Adrenal gland (tissue), 12 donors: Measurements from ENCODE around the gene ARIH2. TPM values are rescaled to one million over a fixed set of nuclear protein-coding genes. Genes with fewer than 3 reads are reported as not detected.

ENCODE experiments used
- DNase-seq, 7 donors: peaks; one replicate each; pipeline ENCODE4 v3.0.0-alpha.2; 2019 to 2020
- H3K27ac ChIP-seq, 5 donors: fragments of 200-600 bp; sonication (generic) in 4 of 5; 1 replicate in 3 of 5; 2 replicates in 2 of 5; pipeline versions ENCODE4 v1.5.1 to v1.8.0; 2016 to 2020; ENCODE audit warnings: mild to moderate bottlenecking in 1 of 5
- H3K27me3 ChIP-seq: fragments of 200-600 bp; 2 replicates; pipeline ENCODE4 v1.8.0; 2021
- H3K36me3 ChIP-seq, 2 donors: fragments of 200-600 bp; replicated peaks in 1 of 2; 1 replicate in 1 of 2; 2 replicates in 1 of 2; pipeline versions ENCODE4 v1.5.1 to v1.8.0; 2018 to 2022
- H3K4me1 ChIP-seq, 2 donors: fragments of 200-600 bp; replicated peaks in 1 of 2; 1 replicate in 1 of 2; 2 replicates in 1 of 2; pipeline versions ENCODE4 v1.5.1 to v1.8.0; 2018 to 2021
- H3K4me3 ChIP-seq, 4 donors: fragments of 200-600 bp; sonication (generic) in 3 of 4; one replicate each; pipeline ENCODE4 v1.5.1; 2016 to 2018
- H3K9me3 ChIP-seq, 3 donors: fragments of 200-600 bp; sonication (generic) in 1 of 3; replicated peaks in 1 of 3; 1 replicate in 2 of 3; 2 replicates in 1 of 3; pipeline versions ENCODE4 v1.5.1 to v1.8.0; 2016 to 2021
- CTCF ChIP-seq, 6 experiments: fragments of 450-650 bp in 4 of 6; fragments of 200-600 bp in 2 of 6; sonication (generic) in 1 of 6; IDR thresholded peaks; 1 replicate in 5 of 6; 2 replicates in 1 of 6; pipeline versions ENCODE4 v1.5.1 to v1.8.0; 2016 to 2021; ENCODE audit warnings: antibody characterized with exemption in 6 of 6, mild to moderate bottlenecking in 2 of 6, moderate library complexity in 1 of 6
- POLR2A ChIP-seq, 2 donors: fragments of 450-650 bp; IDR thresholded peaks; one replicate each; pipeline ENCODE4 v1.6.1; 2017; ENCODE audit warnings: antibody characterized with exemption in 2 of 2, mild to moderate bottlenecking in 2 of 2, moderate library complexity in 1 of 2
- WGBS, 4 donors: extraction: QIAGEN DNeasy Blood & Tissue Kit in 2 of 4; methylation state at CpG; one replicate each; pipeline versions ENCODE4 v1.1.5 to v1.1.7; 2013 to 2017; 5-methylcytosine and 5-hydroxymethylcytosine counted together
- intact Hi-C, 2 donors: fragments of 100-400 bp; cut with DNase I; formaldehyde crosslinking; loops; one replicate each; pipeline versions ENCODE4 v1.14.1 to v1.15.0; 2022 to 2023
- polyA plus RNA-seq, 3 donors: library from polyadenylated mRNA; stranded (reverse); fragments of 200-250 nt in 2 of 3; fragments of 350-450 nt in 1 of 3; fragmentation: Illumina TruSeq in 1 of 3; extraction: RNeasy Lipid Tissue Mini Kit (QIAGEN cat#74804) in 1 of 3; gene quantifications; one replicate each; pipeline ENCODE4 v1.2.3, GENCODE V29; 2013 to 2014
- total RNA-seq, 9 donors: library from RNA; depleted of rRNA in 4 of 9; stranded (reverse); fragments of >200 nt in 4 of 9; fragments of 120-200 nt in 1 of 9; fragmentation: NEBNext Ultra II Directional in 1 of 9; extraction: Animal tissue kit (Norgen Biotek cat#: 25700) in 1 of 9; gene quantifications; one replicate each; pipeline versions ENCODE4 v1.1.0 to v1.2.4, GENCODE V29; 2013 to 2023
- donor health status: healthy with polysubstance abuse.
- donor health status: Bipolar disorder and iron deficiency.
- donor health status: DM: yes; HTN: yes; CAD: no.
- donor health status: DM: no; HTN: no; CAD: no.
- donor health status: DM: no; HTN: no; CAD: no.
- donor health status: DM: yes; HTN: yes; CAD: no.

ARIH2 gene
- total and polyA plus RNA-seq, 12 donors, result 46.7 to 135 (median 83.1) TPM

DNA sequence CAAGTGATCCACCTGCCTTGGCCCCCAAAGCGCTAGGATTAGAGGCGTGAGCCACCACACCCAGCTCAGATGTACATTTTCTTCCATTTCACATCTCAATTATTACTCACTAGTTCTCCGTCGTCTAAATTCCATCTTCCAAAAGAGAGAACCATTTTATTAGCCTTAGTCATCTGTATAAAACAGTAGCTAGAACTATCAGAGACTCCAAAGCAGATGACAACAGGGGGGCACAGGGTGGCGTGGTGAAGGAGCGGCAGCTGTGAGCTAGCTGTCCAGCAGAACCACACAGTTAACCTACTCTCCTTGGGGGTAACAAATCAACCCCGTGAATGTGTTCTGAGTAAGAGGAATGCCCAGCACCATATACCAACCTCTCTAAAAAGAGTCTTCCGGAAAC lies 27.0 kb upstream of the ARIH2 start:
- H3K4me3 ChIP-seq, result no peak overlapping the region
- H3K36me3 ChIP-seq, result peaks cover 0 to 16% of the 10 kb centered on the region in 2 donors
- TF ChIP-seq CTCF (IDR thresholded peaks at IDR 0.05), result no peak
- no peaks in the 10 kb centered on the region for H3K27me3 ChIP-seq
- no peaks in the 10 kb centered on the region for H3K9me3 ChIP-seq
- DNase-seq, result no peak
- intact Hi-C loops, result no loop called here
- WGBS, 4 donors, result 92 to 95% (median 94%) methylated on average over 8 of the region's 8 CpGs
- H3K27ac ChIP-seq, result no peak overlapping the region
- peaks cover 3 to 5% of the 10 kb centered on the region in 2 donors for H3K4me1 ChIP-seq

DNA sequence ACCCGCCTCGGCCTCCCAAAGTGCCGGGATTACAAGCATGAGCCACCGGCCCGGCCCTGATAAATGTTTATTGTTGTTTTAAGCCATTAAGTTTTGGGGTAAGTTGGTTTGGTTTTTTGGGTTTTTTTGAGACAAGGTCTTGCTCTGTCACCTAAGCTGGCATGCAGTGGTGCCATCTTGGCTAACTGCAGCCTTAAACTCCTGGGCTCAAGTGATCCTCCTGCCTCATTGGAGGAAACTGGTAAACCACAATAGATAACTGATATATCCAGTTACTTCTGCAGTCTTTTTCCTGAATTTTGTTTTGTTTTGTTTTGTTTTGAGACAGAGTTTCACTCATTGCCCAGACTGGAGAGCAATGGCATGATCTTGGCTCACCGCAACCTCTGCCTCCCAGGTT lies 24.1 kb upstream of the ARIH2 start:
- Histone ChIP-seq H3K4me1 (peaks cover 18 to 23% of the 10 kb centered on the region in 2 donors), H3K27ac (no peak overlapping the region), H3K9me3 (no peaks in the 10 kb centered on the region), H3K27me3 (no peaks in the 10 kb centered on the region), H3K4me3 (no peak overlapping the region), H3K36me3 (peaks cover 0 to 11% of the 10 kb centered on the region in 2 donors)
- intact Hi-C loops, result no loop called here
- WGBS, 4 donors, result 95 to 98% (median 98%) methylated on average over 6 of the region's 6 CpGs
- no peak for DNase-seq
- TF ChIP-seq CTCF (IDR thresholded peaks at IDR 0.05), result no peak
- no peak for TF ChIP-seq POLR2A (IDR thresholded peaks at IDR 0.05)

DNA sequence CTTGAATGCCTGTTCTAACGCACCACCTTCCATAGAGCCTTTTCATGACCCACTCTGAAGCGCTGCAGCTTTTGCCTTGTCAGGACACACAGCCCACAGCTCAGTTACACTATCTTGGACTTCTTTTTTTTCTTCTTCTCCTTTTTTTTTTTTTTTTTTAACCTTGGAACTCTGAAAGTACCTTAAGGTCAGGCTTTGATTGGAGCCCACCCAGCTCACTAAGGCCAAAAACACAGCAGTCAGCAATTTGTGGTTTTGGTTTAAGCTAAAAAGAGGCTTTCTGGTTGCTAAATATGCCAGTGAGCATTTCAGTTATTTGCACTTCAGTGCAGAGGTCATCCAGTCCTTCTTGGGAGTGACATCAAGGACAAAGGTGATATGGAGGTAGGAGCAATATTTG lies 21.7 kb upstream of the ARIH2 start:
- Histone ChIP-seq H3K4me3 (no peak overlapping the region), H3K4me1 (peaks cover 18 to 23% of the 10 kb centered on the region in 2 donors), H3K36me3 (no peaks in the 10 kb centered on the region), H3K9me3 (no peaks in the 10 kb centered on the region), H3K27ac (peak overlapping the region in 1 of 5 donors; percentile 42), H3K27me3 (no peaks in the 10 kb centered on the region)
- TF ChIP-seq POLR2A (IDR thresholded peaks at IDR 0.05) (no peak), CTCF (IDR thresholded peaks at IDR 0.05) (no peak)
- 51 to 64% (median 59%) methylated on average over 2 of the region's 2 CpGs for WGBS, 4 donors
- DNase-seq, result no peak
- intact Hi-C loops, result no loop called here

DNA sequence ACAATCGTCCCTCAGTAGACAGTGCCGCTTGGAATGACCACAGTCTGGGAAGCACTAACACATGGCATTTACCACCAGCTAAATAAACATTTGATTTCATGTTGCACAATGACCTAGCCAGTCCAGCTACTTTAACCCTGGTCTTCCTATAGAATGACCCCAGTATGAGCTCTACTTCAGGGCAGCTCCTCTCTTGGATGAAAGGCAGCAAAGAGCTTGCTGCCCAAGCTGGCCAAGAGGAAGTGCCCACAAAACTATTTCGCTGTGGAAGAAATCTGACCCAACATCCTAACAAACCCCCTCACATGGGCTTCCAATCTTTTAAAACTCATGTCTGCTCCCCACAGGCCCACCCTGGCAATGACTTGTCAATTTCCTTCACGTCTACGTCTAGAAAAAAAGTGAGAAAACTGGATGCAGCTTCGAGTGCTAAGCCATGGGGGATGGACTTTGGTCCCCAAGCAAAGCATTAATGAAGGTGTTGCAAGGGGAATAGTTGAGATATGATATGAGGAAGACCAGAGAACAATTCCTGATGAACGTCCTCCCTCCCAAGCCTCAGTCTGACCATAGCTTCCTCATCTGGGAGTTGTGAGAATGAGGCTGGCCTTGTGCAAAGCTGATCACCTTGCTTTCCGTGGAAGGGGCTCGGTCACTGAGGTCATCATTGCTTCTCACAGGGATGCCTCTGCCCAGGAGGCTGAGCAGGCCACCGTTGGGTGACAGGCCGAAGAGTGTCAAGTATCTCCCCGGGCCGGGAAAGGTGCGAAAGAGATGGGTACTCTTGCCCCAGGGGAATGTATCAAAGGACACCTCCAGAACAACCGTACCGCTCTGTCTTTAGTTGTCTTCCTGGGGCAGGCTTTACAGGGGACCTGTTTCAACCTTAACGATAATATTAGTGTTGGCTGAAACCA lies 20.9 kb upstream of the ARIH2 start:
- 30 to 62% (median 37%) methylated on average over 7 to 17 of the region's 17 CpGs for WGBS, 4 donors
- Histone ChIP-seq H3K36me3 (no peaks in the 10 kb centered on the region), H3K9me3 (no peaks in the 10 kb centered on the region), H3K4me1 (peaks cover 18 to 23% of the 10 kb centered on the region in 2 donors), H3K27ac (peak overlapping the region in 3 of 5 donors; percentile 70 to 85 (median 81)), H3K4me3 (peak overlapping the region; percentile 13 to 83 (median 61)), H3K27me3 (no peaks in the 10 kb centered on the region)
- intact Hi-C loops, result no loop called here
- no peak for TF ChIP-seq CTCF (IDR thresholded peaks at IDR 0.05)
- TF ChIP-seq POLR2A (IDR thresholded peaks at IDR 0.05), result no peak
- DNase-seq, result peak in 1 of 7 donors; percentile 26
